ENCODE data around the gene CAMK1D. TPM values are rescaled to one million over a fixed set of nuclear protein-coding genes. Genes with fewer than 3 reads are reported as not detected.

CAMK1D gene
- total RNA-seq, 1 donor from 2014 or later = 22.5 TPM

DNA sequence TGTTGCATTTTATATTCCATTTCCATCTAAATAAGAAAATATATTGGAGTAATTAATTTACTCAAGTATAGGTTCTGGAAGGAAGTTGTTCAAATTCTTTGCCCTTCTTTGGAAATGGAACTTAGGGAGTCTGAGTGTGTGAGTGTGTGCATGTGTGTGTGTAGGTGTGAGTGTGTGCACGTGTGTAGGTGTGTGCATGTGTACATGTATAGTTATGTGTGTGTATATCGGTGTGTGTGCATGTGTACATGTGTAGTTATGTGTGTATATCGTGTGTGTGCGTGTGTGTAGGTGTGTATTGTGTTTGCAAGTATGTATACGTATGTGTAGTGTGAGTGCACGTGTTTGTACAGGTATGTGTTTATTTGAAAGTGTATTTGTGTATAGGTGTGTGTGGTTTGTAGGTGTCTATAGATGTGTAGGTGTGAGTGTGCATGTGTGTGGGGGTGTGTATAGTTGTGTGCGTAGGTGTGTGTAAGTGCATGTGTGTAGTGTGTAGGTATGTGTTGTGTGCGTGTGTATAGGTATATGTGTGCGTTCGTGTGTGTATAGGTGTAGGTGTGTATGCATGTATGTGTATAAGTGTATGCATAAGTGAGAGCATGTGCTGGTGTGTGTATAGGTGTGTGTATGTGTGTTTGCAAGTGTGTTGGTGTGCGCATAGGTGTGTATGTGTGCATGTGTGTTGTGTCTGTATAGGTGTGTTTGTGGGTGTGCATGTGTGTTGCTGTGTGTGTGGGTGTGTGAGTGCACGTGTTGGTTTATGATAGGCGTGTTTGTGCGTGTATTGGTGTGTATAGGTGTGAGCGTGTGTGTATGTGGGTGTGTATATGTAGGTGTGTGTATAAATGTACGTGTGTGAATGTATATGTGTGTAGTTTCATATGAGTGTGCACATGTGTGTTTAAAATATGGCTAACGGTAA lies 266.2 kb downstream of the CAMK1D start:
- TF ChIP-seq, protein P1, sequence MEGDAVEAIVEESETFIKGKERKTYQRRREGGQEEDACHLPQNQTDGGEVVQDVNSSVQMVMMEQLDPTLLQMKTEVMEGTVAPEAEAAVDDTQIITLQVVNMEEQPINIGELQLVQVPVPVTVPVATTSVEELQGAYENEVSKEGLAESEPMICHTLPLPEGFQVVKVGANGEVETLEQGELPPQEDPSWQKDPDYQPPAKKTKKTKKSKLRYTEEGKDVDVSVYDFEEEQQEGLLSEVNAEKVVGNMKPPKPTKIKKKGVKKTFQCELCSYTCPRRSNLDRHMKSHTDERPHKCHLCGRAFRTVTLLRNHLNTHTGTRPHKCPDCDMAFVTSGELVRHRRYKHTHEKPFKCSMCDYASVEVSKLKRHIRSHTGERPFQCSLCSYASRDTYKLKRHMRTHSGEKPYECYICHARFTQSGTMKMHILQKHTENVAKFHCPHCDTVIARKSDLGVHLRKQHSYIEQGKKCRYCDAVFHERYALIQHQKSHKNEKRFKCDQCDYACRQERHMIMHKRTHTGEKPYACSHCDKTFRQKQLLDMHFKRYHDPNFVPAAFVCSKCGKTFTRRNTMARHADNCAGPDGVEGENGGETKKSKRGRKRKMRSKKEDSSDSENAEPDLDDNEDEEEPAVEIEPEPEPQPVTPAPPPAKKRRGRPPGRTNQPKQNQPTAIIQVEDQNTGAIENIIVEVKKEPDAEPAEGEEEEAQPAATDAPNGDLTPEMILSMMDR (IDR thresholded peaks at IDR 0.05) = no peak
- Histone ChIP-seq H3K4me1 (no peaks in the 10 kb centered on the region), H3K4me3 (no peak overlapping the region), H3K27ac (no peak overlapping the region), H3K36me3 (no peaks in the 10 kb centered on the region), H3K9me3 (no peaks in the 10 kb centered on the region), H3K27me3 (ENCODE audit: low read depth) (no peaks in the 10 kb centered on the region)
- DNase-seq (no peak), ATAC-seq (no peak)
- intact Hi-C loops (cut with DNase I) = no loop called here

DNA sequence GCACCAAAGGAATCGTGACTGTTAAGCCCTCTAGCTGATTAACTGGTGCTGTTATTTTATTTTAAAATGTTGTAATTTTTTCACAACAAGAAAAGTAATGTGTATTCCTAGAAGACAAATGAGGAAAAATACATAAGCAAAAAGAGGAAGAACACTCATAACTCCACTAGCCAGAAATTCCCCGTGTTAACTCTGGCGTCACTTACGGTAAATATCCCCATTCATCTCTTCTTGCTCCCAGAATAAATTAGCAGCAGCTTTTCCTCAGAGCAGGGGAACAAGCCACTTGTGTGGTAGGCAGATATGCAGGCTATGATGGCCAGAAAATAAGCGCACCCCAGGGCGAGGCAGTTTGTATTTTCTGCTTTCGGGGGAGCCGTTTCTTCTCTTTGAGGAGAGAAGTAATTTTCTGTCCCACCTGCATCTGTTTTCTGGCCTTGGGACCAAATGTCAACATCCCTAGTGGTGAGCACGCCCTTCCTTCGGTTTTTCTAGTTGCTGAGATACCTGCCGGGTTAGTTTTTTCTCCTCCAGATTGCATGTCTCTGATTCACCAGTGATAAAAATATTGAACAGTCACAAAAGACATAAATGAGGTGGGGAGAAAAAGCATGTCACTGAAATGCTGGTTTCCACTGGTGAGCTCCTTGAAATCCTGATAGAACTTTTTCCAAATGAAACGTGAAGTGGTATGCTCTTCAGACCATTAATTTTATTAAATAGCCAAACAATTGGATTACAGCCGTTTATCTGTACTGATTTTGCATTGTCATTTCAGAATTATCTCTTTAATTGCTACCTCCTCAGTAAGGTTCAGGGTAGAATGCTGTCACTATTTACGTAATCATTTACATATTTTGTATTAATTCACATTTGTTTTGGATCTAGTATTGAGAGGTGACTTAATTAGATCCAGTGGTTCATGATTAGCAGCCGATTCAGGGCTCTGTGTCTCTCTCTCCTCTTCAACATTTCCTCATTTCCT lies 268.1 kb downstream of the CAMK1D start:
- no peak overlapping the region for H3K27ac ChIP-seq
- no peaks in the 10 kb centered on the region for H3K9me3 ChIP-seq
- TF ChIP-seq, protein P1 (IDR thresholded peaks at IDR 0.05) = no peak
- H3K27me3 ChIP-seq (ENCODE audit: low read depth) = no peaks in the 10 kb centered on the region
- no peak for ATAC-seq
- intact Hi-C loops (cut with DNase I) = no loop called here
- H3K4me1 ChIP-seq = no peaks in the 10 kb centered on the region
- no peak for DNase-seq
- no peaks in the 10 kb centered on the region for H3K36me3 ChIP-seq
- H3K4me3 ChIP-seq = no peak overlapping the region

DNA sequence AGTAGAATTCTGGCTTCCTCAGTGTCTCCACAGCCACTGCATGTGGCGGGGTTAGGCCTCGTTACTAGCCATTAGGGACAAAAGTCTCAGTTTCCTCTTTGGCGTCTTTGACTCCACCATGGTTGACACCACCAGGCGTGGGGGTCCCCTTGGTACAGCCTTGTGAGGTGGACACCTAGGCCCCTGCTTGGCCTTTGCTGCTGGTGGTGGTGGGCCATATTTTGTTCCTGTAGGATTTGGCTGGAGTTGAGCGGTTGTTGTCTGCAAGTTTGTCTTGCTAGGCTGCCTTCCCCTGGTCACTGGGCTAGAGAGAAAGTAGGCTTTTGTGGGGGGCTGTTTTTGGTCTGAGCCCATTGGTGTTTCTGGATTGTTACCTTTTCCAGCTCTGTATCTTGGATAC lies 272.7 kb downstream of the CAMK1D start:
- ATAC-seq = no peak
- Histone ChIP-seq H3K9me3 (no peaks in the 10 kb centered on the region), H3K4me3 (no peak overlapping the region), H3K27me3 (ENCODE audit: low read depth) (no peaks in the 10 kb centered on the region), H3K27ac (no peak overlapping the region), H3K4me1 (no peaks in the 10 kb centered on the region), H3K36me3 (no peaks in the 10 kb centered on the region)
- TF ChIP-seq, protein P1 (IDR thresholded peaks at IDR 0.05) = no peak
- intact Hi-C loops (cut with DNase I) = no loop called here
- no peak for DNase-seq

DNA sequence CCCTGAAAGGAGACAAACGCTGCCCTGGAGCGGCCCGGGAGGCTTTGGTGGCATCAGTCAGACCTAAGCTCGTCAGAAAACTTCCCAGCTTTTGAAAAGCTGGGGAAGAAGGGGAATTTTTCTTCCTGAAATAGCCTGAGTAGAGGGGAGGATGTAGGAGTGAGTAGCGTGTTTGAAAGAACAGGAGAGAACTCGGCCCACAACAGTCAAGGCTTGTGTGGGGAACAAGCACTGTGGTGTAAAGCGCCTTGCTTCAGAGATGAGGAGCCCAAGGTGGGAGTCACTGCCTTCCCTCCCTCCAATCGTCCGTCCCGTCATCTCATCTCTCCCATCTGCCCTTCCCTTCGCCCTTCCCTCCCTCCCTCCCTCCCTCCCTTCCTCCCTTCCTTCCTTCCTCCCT lies 273.3 kb downstream of the CAMK1D start:
- H3K4me1 ChIP-seq = no peaks in the 10 kb centered on the region
- no peaks in the 10 kb centered on the region for H3K36me3 ChIP-seq
- TF ChIP-seq, protein P1 (IDR thresholded peaks at IDR 0.05) = no peak
- no peaks in the 10 kb centered on the region for H3K27me3 ChIP-seq (ENCODE audit: low read depth)
- no peak overlapping the region for H3K27ac ChIP-seq
- H3K9me3 ChIP-seq = no peaks in the 10 kb centered on the region
- ATAC-seq (no peak), DNase-seq (no peak)
- intact Hi-C loops (cut with DNase I) = no loop called here
- no peak overlapping the region for H3K4me3 ChIP-seq

DNA sequence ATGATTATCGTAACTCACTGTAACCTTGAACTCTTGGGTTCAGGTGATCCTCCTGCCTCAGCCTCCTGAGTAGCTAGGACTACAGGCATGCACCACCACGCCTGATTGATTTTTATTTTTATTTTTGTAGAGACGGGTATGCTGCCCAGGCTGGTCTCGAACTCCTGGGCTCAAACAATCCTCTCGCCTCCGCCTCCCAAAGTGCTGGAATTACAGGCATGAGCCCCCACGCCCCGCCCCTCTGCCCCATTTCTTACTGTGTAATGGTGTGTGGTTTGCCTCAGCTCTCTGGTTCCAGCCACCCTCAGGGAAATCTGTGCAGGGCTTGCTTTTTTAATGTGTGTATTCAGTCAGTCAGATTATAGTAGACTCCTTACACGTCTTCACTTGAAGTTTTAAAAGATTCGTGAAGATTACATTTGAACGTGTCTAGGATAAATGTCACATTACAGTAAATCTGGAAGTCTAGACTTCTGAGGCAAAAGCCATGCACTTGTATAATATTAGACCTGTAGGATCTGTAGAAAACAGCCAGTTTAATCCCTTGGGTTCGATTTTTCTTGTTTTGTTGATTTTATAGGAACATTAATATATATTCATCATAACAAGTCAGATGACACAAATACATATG lies 276.2 kb downstream of the CAMK1D start:
- H3K4me3 ChIP-seq = no peak overlapping the region
- intact Hi-C loops (cut with DNase I) = no loop called here
- no peaks in the 10 kb centered on the region for H3K27me3 ChIP-seq (ENCODE audit: low read depth)
- H3K4me1 ChIP-seq = no peaks in the 10 kb centered on the region
- H3K27ac ChIP-seq = no peak overlapping the region
- no peaks in the 10 kb centered on the region for H3K9me3 ChIP-seq
- DNase-seq (no peak), ATAC-seq (no peak)
- H3K36me3 ChIP-seq = no peaks in the 10 kb centered on the region
- TF ChIP-seq, protein P1 (IDR thresholded peaks at IDR 0.05) = no peak
